HG03280 (cell line): Measurements from ENCODE around the gene VAPA.
"Not testable (repeated sequence)": the region's sequence is repeated elsewhere in the genome, so short reads cannot be mapped to it uniquely, and the experiment has no call there.

Experiments used
- ATAC-seq: cut with Tn5 transposase; IDR thresholded peaks from one replicate; pipeline ENCODE4 v1.9.1; 2021; ENCODE audit warnings: mild to moderate bottlenecking, moderate library complexity; ENCODE audit not compliant: unreplicated experiment

Gene VAPA

GRCh38 chr18:9885170-9886004 lies 28.4 kb upstream of the VAPA start, which contains the start of gene TXNDC2:
TXNDC2 (plus strand) TSS chr18:9885973; CDS start chr18:9886681, 708 bp downstream.
- no peak for ATAC-seq

DNA sequence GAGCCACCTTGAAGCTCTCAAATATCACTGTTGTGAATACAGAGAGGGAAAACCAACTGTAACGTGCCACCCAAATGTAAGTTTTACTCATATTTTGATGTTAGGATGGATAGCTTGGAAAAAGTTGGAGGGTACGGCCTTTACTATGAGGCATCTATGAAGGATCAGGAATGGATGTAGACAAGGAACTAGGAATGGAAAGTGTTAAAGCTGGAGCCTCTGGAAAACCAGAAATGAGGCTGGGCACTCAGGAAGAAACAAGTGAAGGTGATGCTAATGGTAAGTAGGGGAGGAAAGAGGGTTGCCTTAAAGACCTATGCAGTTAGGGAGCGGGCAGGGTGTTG lies 27.8 kb upstream of the VAPA start:
- ATAC-seq, result no peak

GRCh38 chr18:9887992-9888391 lies 25.8 kb upstream of the VAPA start:
- ATAC-seq, result no peak

DNA sequence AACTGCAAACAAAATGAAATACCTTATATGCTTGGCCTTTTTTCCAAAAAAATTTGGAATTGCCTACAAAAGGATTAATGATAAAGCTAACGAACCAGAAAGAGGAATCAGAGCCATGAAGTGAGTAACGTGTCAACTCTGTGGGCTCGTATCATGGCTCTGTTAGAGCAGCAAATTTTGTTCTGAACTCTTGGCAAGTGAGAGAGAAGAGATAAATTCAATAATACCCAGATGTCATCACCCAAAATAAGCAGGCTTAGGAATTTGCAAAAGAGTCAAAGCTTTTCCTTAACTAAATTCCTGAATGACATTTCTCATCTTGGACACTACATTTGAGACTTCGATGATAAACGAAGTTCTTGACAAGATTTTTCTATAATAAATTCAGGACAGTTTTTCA lies 23.6 kb upstream of the VAPA start:
- no peak for ATAC-seq

DNA sequence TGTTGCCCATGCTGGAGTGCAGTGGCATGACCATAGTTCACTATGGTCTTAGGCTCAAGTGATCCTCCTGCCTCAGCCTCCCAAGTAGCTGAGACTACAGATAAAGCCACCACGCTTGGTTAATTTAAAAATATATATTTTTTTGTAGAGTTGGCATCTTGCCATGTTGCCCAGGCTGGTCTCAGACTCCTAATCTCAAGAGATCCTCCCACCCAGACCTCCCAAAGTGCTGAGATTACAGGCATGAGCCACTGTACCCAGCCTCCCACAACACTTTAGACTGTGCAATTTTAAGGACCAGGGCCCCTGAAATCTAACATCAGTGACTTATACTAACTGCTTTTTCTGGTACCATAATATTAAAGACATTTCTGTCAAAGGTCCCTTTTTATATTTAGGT lies 22.9 kb upstream of the VAPA start:
- ATAC-seq, result no peak

GRCh38 chr18:9891515-9891914 lies 22.3 kb upstream of the VAPA start:
- ATAC-seq, result not testable (repeated sequence)

DNA sequence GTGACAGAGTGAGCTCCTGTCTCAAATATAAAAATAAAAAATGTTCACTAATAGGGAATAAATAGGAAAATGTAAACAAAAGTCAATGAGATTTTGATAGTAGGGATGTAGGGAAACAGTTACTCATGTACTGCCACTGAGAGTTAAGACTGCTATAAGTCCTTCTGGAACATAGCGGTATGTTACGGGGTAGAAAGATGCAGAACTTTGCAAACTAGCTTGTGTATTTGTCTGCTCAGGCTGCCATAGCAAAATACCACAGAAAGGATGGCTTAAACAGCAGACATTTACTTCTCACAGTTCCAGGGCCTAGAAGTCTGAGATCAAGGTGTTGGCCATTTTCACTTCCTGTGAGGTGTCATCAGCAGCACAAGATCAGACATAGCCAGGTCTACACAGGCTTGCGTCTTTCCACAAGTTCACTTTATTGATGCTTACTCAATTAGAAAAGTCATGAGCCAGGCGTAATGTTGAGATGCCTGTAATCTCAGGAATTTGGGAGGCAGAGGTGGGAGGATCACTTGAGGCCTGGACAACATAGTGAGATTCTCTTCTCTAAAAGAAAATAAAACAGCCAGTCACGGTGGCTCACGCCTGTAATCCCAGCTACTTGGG lies 19.3 kb upstream of the VAPA start:
- ATAC-seq, result no peak

GRCh38 chr18:9897129-9897528 lies 16.7 kb upstream of the VAPA start:
- ATAC-seq, result no peak

- ATAC-seq, result not testable (repeated sequence)
These were observed 16.0 kb upstream of the VAPA start for GRCh38 chr18:9897787-9898291.

- no peak for ATAC-seq
These were observed 14.8 kb upstream of the VAPA start for GRCh38 chr18:9898792-9899549.

DNA sequence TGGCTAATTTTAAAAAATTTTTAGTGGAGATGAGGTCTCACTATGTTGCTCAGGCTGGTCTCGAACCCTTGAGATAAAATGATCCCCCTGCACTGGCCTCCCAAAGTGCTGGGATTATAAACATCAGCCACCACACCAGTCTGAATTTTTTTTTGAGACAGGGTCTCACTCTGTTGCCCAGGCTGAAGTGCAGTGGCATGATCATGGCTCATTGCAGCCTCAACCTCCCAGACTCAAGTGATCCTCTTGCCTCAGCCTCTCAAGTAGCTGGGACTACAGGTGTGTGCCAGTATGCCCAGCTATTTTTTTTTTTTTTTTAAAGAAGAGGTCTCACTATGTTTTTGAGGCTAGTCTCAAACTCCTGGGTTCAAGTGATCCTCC lies 14.3 kb upstream of the VAPA start:
- not testable (repeated sequence) for ATAC-seq

- ATAC-seq, result no peak
These were observed 13.1 kb upstream of the VAPA start for GRCh38 chr18:9900699-9901098.

DNA sequence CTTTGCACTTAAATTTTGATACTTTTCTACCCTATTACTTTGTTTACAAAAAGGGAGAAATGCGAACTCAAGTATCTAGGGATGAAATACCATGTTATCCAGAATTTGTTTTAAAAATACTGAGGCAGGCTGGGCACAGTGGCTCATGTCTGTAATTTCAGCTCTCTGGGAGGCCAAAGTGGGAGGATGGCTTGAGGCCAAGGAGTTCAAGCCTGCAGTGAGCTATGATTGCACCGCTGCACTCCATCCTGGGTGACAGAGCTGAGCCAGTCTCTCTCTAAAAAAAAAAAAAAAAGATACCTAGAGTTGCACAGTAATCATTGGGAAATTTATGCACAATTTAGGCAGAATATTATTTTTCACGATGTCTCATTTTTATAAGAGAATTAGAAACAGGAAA lies 12.4 kb upstream of the VAPA start:
- no peak for ATAC-seq

GRCh38 chr18:9902264-9902663 lies 11.6 kb upstream of the VAPA start:
- not testable (repeated sequence) for ATAC-seq

GRCh38 chr18:9902832-9903231 lies 11.0 kb upstream of the VAPA start:
- no peak for ATAC-seq

DNA sequence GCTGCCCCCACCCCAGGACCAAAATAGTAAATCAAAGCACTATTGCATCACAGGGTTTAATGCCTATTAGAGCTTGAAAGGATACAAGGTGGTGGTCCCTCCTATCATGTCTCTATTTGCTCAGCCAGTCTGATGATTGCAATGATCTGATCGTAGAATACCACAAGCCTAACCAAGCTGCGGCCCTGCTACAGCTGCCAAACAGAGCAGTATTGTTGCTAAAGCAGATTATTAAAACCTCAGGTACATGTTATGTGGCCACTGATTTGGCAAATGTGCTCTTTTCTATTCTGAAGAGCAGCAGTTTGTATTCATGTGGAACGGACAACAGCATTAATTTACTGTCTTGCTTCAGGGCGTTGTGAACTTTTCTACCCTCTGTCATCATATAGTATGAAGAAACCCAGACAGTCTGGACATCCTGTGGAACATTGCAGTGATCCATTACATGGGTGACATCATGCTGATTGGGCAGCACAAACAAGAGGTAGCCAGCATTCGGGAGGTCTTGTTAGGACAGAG lies 8.4 kb upstream of the VAPA start:
- no peak for ATAC-seq

GRCh38 chr18:9906481-9906880 lies 7.3 kb upstream of the VAPA start:
- no peak for ATAC-seq

DNA sequence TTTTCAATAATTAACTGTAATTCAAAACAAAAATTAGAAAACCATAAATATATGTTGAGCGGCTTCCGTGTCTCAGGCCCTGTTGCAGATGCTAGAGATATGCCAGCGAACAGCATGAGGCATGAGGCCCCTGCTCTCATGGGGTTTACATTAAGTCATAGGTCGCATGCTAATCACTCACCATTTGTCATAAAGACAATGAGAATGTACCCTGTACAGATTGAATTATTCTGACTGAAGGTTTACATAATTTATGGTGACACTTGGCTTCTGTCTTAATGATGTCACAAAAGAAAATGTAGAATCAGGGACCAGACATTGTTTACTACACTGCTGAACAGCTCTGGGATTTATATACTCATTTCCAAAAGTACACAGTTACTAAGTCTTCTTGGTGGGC lies 5.9 kb upstream of the VAPA start:
- no peak for ATAC-seq

DNA sequence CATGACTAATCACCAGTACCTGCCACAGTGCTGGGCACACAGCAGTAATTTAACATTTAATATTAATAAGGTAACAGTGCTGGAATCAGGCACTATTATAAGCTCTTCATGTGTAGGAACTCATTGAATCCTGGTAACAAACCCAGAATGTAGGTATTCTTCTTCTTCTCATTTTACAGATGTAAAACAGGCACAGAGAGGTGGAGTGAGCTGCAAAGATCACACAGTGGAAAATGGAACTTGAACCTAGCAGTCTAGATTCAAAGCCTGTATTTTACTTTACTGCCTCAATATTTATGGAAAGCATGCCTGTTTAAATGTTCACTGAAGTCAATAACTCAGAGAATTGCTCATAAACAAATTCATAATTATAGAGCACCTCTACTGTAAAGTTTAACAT lies 3.7 kb upstream of the VAPA start:
- ATAC-seq, result no peak

DNA sequence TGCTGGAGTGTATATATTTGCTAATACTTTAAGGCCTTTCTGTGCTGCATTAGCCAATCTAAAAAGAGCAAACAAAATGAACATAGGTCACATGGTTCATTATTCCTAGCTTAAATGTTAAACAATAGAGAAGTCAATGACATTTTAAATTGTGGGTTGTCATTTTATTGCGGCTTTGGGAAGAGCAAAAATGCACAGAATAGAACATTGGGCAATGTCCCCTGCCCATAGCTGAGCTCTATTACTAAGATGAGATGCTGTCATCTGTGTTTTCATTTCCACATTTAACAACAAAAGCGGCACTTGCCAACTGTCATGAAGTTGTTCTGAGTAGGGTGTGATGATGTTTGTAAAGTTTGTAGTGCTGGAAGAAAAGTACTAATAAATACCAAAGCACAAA lies 3.2 kb upstream of the VAPA start:
- no peak for ATAC-seq

- ATAC-seq, result no peak
These were observed 2.6 kb upstream of the VAPA start for GRCh38 chr18:9911226-9911625.
